Parathyroid adenoma (tissue), 2 donors: ENCODE data around the gene CDIP1.

Source experiments
- H2AFZ ChIP-seq: fragments of 300-600 bp; sonication (generic); one replicate; pipeline ENCODE4 v1.7.0; 2017; ENCODE audit warnings: antibody characterized with exemption, mild to moderate bottlenecking
- H3K27ac ChIP-seq: fragments of 300-600 bp; sonication (generic); one replicate; pipeline ENCODE4 v1.7.0; 2017
- H3K27me3 ChIP-seq: fragments of 300-600 bp; sonication (generic); one replicate; pipeline ENCODE4 v1.7.0; 2017; ENCODE audit warnings: low read length; ENCODE audit not compliant: control insufficient read depth, insufficient read depth
- H3K36me3 ChIP-seq: fragments of 300-600 bp; sonication (generic); one replicate; pipeline ENCODE4 v1.7.0; 2017; ENCODE audit warnings: low read length; ENCODE audit not compliant: control insufficient read depth, insufficient read depth
- H3K4me1 ChIP-seq: fragments of 300-600 bp; sonication (generic); one replicate; pipeline ENCODE4 v1.7.0; 2017; ENCODE audit warnings: control low read depth
- H3K4me2 ChIP-seq: fragments of 300-600 bp; sonication (generic); one replicate; pipeline ENCODE4 v1.7.0; 2017; ENCODE audit warnings: low read length
- H3K4me3 ChIP-seq: fragments of 300-600 bp; sonication (generic); one replicate; pipeline ENCODE4 v1.7.0; 2017; ENCODE audit warnings: low read depth, low read length
- H3K79me2 ChIP-seq: fragments of 300-600 bp; sonication (generic); one replicate; pipeline ENCODE4 v1.7.0; 2017; ENCODE audit warnings: control low read depth
- H3K9ac ChIP-seq: fragments of 300-600 bp; sonication (generic); one replicate; pipeline ENCODE4 v1.7.0; 2017; ENCODE audit warnings: mild to moderate bottlenecking
- H3K9me3 ChIP-seq: fragments of 300-600 bp; sonication (generic); one replicate; pipeline ENCODE4 v1.7.0; 2017; ENCODE audit warnings: low read length; ENCODE audit not compliant: control insufficient read depth
- TF ChIP-seq, protein P1 (sequence below): fragments of 300-600 bp; sonication (generic); IDR thresholded peaks from one replicate; pipeline ENCODE4 v1.7.0; 2017; ENCODE audit warnings: antibody characterized with exemption, mild to moderate bottlenecking
- donor health status: primary hyperparathyroidism.

Gene CDIP1

DNA sequence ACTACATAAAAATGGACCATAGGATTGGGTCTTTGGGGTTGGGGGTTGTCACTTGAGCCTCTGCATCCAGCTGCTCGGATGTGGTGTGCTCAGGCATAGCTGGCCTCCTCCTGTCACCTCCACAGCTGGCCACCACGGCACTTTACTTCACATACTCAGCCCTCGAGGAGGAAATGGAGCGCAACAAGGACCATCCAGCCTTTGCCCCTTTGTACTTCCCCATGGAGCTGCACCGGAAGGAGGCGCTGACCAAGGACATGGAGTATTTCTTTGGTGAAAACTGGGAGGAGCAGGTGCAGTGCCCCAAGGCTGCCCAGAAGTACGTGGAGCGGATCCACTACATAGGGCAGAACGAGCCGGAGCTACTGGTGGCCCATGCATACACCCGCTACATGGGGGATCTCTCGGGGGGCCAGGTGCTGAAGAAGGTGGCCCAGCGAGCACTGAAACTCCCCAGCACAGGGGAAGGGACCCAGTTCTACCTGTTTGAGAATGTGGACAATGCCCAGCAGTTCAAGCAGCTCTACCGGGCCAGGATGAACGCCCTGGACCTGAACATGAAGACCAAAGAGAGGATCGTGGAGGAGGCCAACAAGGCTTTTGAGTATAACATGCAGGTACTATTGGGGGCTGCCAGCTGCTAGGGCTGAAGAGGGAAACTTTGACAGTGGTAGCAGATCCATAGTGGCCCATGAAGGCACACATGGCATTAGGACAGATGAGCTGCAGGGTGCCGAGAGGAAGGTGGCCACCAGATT, 30.8 kb downstream of the CDIP1 start:
- Histone ChIP-seq H3K27ac (no peak overlapping the region), H3K9me3 (no peaks in the 10 kb centered on the region), H3K79me2 (peaks cover 3% of the 10 kb centered on the region), H3K36me3 (no peaks in the 10 kb centered on the region), H3K27me3 (no peaks in the 10 kb centered on the region), H3K4me3 (no peak overlapping the region), H3K4me1 (no peaks in the 10 kb centered on the region), H2AFZ (no peak overlapping the region), H3K4me2 (no peak overlapping the region), H3K9ac (no peak overlapping the region)
- TF ChIP-seq, protein P1, sequence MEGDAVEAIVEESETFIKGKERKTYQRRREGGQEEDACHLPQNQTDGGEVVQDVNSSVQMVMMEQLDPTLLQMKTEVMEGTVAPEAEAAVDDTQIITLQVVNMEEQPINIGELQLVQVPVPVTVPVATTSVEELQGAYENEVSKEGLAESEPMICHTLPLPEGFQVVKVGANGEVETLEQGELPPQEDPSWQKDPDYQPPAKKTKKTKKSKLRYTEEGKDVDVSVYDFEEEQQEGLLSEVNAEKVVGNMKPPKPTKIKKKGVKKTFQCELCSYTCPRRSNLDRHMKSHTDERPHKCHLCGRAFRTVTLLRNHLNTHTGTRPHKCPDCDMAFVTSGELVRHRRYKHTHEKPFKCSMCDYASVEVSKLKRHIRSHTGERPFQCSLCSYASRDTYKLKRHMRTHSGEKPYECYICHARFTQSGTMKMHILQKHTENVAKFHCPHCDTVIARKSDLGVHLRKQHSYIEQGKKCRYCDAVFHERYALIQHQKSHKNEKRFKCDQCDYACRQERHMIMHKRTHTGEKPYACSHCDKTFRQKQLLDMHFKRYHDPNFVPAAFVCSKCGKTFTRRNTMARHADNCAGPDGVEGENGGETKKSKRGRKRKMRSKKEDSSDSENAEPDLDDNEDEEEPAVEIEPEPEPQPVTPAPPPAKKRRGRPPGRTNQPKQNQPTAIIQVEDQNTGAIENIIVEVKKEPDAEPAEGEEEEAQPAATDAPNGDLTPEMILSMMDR, result no peak

- H3K9ac ChIP-seq, result no peak overlapping the region
- H3K27ac ChIP-seq, result no peak overlapping the region
- no peaks in the 10 kb centered on the region for H3K4me1 ChIP-seq
- no peak overlapping the region for H3K4me2 ChIP-seq
- H2AFZ ChIP-seq, result no peak overlapping the region
- no peaks in the 10 kb centered on the region for H3K9me3 ChIP-seq
- H3K36me3 ChIP-seq, result no peaks in the 10 kb centered on the region
- TF ChIP-seq, protein P1, result peak; percentile 80
- peaks cover 3% of the 10 kb centered on the region for H3K79me2 ChIP-seq
- no peak overlapping the region for H3K4me3 ChIP-seq
- H3K27me3 ChIP-seq, result no peaks in the 10 kb centered on the region
Observed at GRCh38 chr16:4506450-4506849, 32.1 kb downstream of the CDIP1 start.

DNA sequence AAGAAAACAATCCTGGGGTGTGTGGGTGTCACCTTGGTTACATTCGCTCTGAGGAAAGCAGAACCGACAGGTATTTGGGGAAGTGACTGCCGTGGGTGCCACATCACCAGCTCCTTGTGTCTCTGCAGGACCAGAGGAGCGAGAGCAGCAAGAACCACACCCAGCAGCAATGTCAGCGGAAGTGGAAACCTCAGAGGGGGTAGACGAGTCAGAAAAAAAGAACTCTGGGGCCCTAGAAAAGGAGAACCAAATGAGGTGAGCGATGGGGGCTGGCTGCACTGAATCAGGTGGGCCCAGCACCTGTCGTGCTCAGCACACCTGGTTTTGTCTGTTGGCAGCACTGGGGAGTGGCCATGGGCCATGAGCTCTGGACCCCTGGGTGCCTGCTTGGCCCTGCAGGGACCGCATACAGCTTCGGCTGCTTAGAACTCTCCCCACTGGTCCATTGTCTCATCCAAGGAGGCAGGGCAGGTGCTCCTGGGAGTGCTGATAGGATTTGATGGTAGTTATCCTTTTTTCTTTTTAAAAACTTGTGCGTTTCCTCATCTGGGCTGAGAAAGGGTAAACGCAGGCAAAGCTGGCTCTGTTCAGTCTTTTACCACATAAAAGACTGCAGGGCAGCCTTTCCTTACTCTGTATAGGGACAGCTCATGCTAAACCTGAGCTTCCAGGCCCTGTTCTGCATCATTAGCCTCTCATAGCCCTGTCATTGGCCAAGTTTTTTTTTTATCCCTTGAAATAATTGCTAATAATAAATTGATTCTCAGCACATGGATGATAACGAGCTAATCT, 33.0 kb downstream of the CDIP1 start:
- Histone ChIP-seq H3K27ac (no peak overlapping the region), H3K79me2 (peaks cover 3% of the 10 kb centered on the region), H3K9me3 (no peaks in the 10 kb centered on the region), H3K4me2 (no peak overlapping the region), H3K4me1 (no peaks in the 10 kb centered on the region), H3K36me3 (no peaks in the 10 kb centered on the region), H3K27me3 (no peaks in the 10 kb centered on the region), H3K4me3 (no peak overlapping the region), H3K9ac (no peak overlapping the region), H2AFZ (no peak overlapping the region)
- TF ChIP-seq, protein P1, result no peak

DNA sequence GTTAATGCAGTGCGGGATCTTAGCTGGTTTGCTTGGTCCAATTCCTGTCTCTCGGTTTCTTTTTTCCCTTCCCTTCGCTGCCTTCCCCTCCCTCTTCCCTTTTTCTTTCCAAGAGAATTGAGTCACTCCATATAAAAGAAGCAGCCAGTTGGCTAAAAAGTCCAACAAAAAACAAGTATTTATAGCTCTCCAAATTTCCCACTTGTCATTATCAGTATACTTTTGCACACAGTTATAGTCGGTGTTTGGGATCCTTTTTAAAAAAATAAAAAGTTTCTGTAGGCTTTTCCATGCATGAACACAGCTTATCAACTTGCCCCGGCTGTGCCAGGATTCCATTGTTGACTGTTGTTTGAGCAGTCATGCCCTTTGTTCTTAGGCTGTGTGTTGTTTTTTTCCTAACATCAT, 37.5 kb downstream of the CDIP1 start:
- Histone ChIP-seq H3K36me3 (no peaks in the 10 kb centered on the region), H2AFZ (no peak overlapping the region), H3K4me2 (no peak overlapping the region), H3K9ac (no peak overlapping the region), H3K79me2 (peaks cover 7% of the 10 kb centered on the region), H3K4me3 (no peak overlapping the region), H3K27me3 (no peaks in the 10 kb centered on the region), H3K27ac (no peak overlapping the region), H3K9me3 (no peaks in the 10 kb centered on the region), H3K4me1 (peaks cover 5% of the 10 kb centered on the region)
- TF ChIP-seq, protein P1, result no peak
